ENCODE results near the gene SMAD3.

SMAD3 gene

DNA sequence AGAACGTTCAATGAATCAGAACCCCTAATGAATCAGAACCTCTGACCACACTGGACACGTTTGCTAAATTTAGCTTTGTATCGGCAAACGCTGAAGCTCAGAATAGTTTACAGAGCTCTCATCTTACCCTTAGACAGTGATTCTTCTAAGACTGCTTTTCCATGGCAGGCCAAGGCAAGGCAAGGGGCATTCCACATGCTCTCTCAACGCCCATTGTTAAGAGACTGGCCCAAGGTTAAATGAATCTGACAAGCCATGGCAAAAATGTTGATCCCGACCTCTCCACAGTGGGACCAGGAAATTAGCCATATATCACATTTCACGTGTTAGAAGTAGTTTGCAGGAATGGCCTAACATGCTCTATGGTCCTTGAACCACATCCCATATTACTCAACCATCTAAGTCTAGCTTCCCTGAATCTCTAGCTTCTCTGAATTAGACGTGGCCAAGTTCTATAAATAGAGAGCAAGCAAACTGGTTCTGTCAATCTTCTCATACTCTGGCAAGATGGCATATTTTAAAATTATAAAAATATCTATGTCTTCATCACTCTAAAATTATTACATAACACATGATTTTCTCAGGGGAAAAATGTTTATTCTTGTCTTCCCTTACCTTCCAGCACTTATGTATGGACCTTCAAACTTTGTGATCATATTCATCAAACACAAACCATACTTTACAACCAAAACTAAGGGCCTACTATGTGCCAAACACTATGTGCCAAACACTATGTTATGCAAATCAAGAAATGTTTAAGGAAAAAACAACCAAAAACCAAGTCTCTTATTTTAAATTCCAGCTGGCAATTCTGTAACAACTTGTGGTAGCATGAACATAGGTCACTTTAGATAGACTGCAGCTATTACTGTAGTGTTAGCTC lies 134.7 kb downstream of the SMAD3 start:
- no peak for DNase-seq (ENCODE audit: low spot score)

DNA sequence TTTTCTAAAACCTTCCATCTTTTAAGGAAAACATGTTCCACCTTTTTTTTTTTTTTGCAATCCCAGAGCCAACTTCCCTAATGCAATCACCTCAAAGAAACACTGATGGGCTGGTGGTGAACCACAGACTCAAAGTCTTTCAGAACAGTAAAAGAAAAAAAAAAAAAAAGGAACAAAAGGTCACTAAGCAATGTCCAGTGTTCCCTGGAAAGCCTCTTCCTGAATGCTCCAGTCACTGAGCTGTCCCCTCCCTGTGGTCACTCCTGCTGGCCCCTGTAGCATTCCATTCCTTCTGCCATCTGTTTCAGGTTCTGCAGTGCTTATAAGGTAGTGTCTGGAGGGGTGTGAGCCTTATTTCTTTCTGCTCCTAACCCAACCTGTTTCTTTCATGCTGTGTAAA lies 135.7 kb downstream of the SMAD3 start:
- DNase-seq (ENCODE audit: low spot score), result peak; percentile 73

DNA sequence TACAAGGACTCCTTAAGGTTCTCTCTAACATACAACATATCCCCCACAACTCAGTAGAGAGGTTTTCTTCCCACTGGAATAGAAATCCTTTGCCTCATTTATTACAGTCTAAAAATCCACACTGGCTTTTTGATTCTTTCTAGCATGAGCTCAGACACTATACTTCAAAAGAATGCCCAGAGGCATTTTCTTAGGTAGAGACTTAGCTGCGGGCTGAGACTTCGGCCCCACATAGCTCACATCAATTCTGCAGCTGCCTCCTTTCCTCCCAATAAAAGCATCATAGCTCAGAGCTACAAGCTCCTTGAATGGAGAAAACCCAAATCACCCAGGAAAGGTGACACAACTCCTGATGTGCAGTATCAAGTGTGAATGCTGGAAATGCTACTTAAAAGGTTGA lies 136.7 kb downstream of the SMAD3 start:
- no peak for DNase-seq (ENCODE audit: low spot score)

DNA sequence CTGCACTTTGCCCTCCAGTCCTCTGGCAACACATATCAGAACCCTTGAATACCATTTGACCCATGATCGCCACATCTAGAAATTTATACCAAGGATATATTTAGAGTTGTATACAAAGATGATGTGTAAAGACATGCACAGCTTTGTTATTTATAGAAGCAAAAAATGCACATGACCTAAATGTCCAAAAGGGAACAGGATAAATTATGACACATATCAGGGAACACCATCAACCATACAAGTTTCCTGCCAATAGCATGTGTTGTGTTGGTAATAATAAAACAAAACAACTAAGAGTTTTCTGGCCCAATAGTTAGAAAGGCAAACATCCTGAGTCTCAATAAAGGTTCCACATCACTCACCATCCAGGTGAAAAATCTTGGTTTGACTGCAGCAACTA lies 137.6 kb downstream of the SMAD3 start:
- no peak for DNase-seq (ENCODE audit: low spot score)

DNA sequence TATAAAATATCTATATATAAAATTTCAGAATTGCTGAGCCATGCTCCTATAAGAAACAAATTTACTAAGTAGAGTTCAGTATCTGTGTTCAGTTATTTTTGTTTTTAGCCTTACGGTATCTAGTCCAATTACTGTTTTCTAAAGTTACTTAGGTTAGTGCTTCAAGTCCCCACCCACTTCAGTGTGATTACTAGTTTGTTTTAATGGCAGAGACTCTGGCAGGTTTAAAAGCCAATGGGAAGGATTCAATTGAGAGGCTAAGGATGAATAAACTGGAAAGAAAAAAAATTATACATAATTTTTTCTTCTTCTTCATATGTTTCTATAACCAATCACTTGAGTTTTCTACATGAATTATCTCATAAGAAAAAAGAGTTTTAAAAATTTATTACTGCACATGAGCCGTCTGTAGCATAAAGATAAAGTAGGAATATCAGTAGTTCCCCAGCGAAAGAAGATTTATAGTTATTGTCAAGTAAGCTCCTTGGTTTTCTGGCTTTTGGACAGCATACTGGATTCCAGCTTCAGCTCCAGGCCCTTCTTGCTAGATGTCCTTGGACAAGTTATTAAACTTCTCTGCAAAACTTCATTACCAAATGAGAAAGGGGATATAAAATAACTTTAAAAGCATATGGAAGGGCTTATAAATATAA lies 142.3 kb downstream of the SMAD3 start:
- no peak for DNase-seq (ENCODE audit: low spot score)

DNA sequence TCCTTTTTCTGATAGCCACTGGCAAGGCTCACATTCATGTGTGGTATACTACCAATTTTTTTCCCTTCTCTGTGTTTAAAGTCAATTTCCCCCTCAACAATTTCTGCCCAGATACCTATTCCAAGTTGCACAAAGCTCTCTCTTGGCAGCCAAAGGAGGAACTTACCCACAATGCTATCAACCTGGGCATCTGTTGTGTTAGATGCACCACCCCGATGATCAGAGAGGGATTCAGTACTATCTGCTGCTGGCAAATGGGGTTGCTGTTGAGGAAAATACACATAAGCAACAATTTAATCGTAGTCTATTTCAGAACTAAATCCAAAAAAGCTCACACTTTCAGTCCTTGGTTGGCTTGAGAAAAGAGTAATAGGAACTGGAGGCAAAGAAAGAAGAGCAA lies 143.0 kb downstream of the SMAD3 start:
- no peak for DNase-seq (ENCODE audit: low spot score)

DNA sequence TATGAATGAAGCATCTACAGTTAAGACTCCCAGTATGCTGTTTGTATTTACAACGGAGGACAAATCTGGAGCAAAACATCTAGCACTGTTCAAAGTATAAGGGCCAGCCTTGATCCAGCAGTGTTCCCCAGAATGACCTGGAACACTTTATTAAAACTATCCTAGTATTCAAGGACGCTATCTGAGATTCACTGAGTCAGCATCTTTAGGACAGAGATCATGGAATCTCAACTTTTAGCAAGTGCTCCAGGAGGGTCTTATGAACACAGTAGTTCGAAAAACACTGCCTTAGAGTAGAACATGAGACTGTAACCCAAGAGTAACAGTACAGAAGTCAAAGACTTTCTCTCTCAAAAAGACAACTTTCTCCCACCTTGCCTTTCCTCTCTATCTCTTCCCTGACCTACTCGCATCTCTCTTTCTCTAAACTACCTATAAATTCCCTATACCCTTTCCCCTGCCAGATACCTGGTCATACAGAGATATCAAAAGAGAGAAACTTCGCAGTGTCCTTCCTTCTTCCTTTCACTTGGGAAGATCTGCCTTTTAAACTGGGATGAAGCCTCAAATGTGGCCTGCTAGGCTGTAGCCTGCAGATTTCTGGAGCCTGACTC lies 145.3 kb downstream of the SMAD3 start:
- no peak for DNase-seq (ENCODE audit: low spot score)

DNA sequence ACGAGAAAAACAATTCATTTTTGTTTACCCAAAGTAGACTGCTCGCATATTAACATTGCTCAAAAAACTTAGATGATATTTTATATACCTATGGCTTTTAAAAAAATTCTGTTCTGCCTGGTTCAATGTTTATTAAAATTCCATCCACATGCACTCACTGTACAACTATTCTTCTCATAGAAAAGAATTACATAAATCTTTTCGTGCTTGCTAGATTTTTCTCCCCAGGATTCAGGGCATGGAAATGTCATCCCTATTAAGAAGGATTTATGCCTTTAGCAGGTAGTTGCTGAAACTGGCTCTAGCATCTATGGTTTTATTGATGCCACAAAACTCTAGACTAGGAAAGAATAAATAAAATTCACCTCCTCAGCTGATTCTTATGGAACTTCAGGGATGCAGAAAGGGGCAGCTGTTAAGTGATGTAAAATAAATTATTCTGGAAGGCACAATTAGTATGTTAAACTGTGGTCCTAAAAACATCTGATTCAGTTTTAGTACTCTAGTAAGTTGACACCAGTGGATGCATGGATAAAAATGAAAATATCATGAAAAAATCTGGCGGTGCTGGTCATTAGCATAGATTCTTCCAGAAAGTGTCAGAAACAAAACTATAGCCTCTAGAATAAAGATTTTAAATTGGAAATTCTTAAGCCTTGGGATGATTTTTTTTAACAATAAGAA lies 147.4 kb downstream of the SMAD3 start:
- no peak for DNase-seq (ENCODE audit: low spot score)

DNA sequence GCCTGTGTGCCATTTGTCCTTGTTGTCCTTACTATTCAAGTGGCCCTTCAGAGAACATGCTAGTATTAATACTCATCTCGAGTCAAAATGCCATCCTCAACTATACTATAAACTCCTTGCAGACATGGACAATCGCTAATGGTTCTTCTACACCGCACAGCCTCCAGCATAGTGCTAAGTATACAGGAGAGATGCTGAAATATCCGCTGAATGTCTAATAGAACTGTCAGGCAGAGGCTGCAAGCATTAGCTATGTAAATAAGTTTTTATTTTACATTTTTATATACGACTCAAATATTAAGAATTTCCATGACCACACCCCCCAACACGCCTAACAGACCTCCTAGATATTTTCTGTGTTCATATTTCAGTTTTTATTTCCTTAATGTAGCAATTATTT lies 149.7 kb downstream of the SMAD3 start:
- DNase-seq (ENCODE audit: low spot score), result no peak

DNA sequence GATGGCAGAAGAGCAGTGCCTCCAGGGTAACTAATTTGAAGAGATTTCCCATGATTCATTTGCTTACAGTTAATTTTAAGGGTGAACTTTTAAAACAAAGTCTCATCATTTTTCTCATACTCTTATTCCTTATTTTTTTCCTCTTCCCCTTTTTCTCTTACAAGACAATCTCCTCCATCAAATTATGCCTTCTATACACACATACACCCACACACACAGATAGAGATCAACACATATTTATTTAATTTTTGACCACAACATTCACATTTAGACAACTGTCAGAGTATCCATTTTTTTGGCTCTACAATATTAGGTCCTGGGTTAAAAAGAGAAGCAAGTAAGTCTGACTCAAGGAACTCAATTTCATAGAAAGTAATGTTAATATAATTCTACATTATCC lies 151.5 kb downstream of the SMAD3 start:
- no peak for DNase-seq (ENCODE audit: low spot score)

DNA sequence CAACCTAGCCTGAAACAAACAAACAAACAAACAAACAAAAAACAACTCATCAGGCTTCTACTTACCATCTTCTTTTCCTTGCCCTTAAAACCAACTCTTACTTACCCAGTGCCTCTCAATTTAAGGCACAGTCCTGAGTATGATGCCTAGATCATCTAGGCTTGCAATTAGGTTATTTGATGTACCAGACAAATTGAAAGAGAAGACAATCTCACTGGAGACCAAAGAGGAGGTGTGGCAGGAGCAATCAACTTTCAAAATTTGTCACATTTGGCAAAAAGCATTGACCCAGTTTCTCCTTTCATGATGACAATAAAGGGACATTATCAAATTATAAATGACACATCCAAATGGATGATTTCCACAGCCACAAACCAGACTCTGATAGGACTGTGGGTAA lies 153.0 kb downstream of the SMAD3 start:
- no peak for DNase-seq (ENCODE audit: low spot score)

DNA sequence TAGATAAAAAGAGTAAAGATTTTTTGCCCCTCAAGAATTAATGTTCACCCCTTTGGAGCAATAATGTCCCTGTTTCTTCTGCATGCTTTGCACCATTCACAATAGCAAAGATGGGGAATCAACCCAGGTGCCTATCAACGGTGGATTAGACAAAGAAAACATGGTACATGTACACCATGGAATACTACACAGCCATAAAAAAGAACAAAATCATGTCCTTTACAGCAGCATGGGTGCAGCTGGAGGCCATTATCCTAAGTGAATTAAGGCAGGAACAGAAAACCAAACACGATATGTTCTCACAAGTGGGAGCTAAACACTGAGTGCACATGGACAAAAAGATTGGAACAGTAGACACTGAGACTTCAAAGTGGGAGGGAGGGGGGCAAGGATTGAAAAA lies 153.9 kb downstream of the SMAD3 start:
- DNase-seq (ENCODE audit: low spot score), result no peak

DNA sequence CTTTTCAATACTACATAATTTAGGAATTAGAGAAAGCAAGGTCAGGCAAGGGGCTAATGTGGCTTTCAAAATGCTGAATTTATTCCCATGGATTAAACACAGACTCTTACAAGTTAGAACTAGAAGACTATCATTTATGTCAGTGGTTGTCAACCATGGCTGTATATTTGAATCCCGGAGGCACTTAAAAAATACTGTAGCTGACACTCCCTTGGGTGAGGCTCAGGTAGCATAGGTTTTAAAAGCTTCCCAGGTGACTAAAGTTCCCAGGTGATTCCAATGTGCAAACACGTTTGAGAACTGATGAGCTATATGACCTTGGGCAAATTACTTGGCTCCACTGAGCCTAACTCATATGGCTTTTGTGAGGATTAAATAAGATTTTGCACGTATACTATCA lies 159.5 kb downstream of the SMAD3 start:
- no peak for DNase-seq (ENCODE audit: low spot score)

DNA sequence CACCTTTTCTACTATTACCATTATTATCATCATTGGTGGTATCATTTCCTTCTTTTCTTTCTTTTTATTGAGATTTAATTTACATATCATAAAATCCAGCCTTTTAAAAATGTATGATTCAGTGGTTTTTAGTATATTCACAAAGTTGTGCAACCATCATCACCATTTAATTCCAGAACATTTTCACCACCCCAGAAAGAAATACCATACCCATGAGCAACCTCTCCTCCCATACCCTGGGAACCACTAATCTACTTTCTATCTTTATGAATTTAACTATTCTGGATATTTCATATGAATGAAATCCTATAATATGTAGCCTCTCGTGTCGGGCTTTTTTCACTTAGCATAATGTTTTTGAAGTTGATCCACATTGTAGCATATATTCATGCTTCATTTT lies 159.9 kb downstream of the SMAD3 start:
- DNase-seq (ENCODE audit: low spot score), result no peak

DNA sequence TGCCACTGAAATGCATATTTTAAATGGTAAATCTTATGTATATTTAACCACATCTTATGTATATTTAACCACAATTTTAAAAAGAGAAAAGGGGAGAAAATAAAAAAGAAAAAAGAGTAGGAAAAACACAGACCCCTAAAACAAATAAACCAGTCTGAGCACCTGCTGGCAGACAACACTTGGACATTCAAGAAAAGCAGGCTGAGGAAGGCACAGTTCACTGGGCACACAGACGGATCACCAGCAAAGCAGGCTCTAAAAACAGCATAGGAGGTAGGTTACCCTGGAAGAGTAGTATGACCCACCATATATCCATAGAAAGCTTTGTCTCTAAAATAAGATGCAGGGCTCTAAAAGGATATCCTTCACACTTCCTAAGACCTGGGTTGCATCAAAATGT lies 162.0 kb downstream of the SMAD3 start:
- no peak for DNase-seq (ENCODE audit: low spot score)

DNA sequence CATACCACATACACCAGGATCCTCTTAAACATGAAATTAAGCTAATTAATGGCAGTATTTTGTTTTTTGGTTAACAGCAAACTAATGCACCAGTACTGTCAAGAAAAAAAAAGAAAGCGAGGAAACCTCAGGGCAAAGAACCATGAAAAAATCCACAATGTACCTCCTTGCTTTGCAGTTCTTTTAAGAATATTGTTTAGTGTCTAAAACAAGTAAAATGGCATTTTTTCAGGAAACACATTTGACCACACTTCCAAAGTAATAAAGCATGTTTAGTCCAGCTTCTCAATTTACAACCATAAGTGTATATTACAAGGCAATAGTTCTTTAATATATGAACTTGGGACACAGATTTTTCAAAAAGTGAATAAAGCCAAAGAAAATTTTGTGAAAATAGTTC lies 162.4 kb downstream of the SMAD3 start:
- no peak for DNase-seq (ENCODE audit: low spot score)

DNA sequence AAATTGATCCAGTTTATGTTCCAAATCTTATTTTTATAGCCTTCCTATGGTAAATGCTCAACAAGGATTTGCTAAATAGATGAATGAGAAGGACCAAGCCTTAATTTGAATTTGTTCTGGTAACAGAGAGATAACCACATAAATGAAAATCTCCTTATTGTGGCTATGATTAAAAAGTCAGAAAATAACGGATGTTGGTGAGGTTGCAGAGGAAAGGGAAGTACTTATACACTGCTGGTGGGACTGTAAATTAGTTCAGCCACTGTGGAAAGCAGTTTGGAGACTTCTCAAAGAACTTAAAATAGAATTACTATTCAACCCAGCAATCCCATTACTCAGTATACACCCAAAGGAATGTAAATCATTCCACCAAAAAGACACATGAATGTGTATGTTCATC lies 162.9 kb downstream of the SMAD3 start:
- no peak for DNase-seq (ENCODE audit: low spot score)

DNA sequence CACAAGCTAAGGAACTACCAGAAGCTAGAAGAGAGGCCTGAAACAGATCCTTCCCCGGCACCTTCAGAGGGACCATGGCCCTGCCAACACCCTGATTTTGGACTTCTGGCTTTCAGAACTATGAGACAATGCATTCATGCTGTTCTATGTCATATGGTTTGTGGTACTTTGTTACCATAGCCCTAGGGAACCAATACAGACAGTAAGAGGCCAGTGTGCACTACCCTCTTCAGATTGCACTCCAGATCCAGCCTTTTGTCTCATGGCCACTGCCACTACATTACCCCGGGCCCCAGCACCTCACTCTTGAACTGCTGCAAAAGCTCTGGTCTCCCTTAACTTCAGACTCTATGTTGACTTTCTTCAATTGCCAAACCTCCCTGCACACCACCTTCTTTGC lies 165.1 kb downstream of the SMAD3 start:
- DNase-seq (ENCODE audit: low spot score), result no peak

DNA sequence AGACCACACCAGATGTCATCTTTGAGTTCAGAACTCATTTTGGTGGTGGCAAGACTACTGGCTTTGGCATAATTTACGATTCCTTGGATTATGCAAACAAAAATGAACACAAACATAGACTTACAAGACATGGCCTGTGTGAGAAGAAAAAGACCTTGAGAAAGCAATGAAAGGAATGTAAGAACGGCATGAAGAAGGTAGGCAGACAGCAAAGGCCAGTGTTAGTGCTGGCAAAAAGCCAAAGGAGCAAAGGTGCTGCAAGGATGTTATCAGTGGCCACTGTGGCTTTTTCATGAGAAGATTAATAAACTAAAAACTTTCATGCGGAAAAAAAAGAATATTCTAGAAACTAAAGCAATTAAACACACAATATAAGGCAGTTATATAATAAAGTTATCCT lies 167.2 kb downstream of the SMAD3 start:
- no peak for DNase-seq (ENCODE audit: low spot score)

DNA sequence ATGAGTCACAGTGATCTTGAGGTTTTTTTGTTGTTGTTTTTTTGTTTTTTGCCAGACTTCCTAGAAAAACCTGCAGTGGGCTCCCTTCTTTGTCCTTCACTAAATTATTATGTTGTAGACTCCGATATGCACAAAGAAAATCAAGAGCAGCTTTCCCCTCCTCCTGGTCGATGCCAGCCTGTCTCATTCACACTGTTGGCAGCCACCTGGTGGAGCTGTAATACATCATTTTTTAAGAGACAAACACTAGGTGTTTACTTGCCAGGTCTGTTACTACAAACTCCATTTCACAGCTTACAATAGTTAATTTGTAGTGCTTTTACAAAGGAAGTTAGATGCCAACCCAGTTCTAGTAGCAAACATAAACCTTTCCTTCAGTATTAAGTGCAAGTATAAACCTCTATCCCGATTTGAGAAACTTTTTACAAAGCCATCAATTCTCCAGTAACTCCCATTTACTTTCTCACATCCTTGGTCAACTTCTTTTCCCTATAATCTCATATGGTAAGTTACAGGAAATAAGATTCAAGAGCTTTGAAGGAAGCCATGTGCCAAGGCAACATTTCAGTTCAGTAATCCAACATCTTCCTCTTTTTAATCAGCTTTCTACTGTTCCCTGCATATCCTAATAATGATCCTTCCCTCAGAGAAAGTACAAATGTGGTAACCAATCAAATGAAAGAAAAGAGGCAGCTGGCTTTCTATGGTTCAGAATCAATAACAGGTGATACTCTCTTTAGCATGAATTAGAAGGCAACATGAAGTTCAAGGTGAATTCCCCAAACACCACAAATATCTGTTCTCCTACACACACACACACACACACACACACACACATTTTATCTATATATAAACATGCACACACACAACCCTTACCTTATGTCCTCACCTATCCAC lies 175.1 kb downstream of the SMAD3 start:
- DNase-seq (ENCODE audit: low spot score), result peak; percentile 25

DNA sequence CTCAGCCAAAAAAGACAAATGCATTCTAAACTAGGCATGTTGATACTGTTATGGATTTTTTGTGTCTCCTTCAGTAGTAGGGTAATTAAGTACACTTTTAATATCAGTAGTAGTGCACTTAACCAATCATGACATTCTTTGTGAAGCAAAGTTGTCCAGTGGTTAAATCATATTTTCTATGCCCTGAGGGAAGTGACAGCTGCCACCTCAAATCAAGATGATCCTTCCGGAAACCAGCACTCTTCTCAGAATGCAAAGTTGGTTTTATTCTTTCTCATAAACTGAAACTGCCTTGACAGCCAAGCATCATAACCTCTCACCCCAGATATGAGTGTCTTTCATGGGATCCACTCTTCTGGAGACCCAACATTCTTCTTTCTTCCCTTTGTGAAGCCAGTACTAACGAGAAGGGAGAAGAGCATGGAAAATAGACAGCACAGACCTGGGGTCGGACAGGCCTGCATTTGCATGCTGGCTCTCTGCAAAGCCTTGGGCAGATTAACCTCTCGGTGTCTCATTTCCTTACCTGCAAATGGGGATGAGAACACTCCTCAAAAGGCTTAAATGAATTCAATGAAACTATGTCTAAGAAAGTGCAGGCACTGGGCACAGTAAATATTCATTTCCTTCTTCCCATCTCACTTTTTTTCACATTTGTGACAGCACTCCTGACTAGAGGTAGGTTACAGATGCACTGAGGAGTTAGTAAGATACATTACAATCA lies 175.9 kb downstream of the SMAD3 start:
- DNase-seq (ENCODE audit: low spot score), result no peak
